ENCODE measurements around the gene HSF2. TPM values are rescaled to one million over a fixed set of nuclear protein-coding genes. Genes with fewer than 3 reads are reported as not detected.

The HSF2 gene
- total and polyA plus RNA-seq, 2 donors (not counting 1 experiment from before 2014, with no cell fraction given) = 30.0 to 31.5 TPM

DNA sequence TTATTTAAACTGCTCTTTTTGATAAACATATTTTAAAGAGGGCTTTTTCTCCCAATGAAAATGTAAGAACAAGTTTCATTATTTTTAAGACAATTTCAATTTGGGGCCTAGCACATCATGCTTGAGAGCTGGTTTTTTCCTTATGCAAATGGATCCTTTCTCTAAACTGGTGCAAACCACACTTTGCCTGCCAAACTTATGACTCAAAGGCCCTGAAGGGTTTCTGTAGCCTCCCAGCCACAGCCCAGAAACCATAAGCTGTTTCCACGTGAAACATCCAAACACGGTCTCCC lies 451 bp upstream of the HSF2 start:
- Histone ChIP-seq H3K27me3 (ENCODE audit: control insufficient read depth, insufficient read depth, low read length) (no peaks in the 10 kb centered on the region), H3K4me1 (ENCODE audit: control insufficient read depth, extremely low read depth, insufficient read depth, low read length) (peaks cover 6% of the 10 kb centered on the region), H3K36me3 (ENCODE audit: control insufficient read depth, insufficient read depth, low read length) (no peaks in the 10 kb centered on the region), H3K4me2 (ENCODE audit: extremely low read depth, insufficient read depth, low read length) (peak overlapping the region; percentile 45), H3K79me2 (ENCODE audit: control insufficient read depth, insufficient read depth, low read length) (peaks cover 35% of the 10 kb centered on the region), H3K9ac (ENCODE audit: insufficient read depth, low read length) (peak overlapping the region; percentile 9), H4K20me1 (ENCODE audit: control insufficient read depth, extremely low read depth, insufficient read depth, low read length) (no peaks in the 10 kb centered on the region), H3K27ac (ENCODE audit: insufficient read depth, low read length) (peak overlapping the region; percentile 55), H3K4me3 (replicated peaks in 1 of 4; ENCODE audit: control extremely low read depth in 1 of 4, insufficient read depth in 1 of 4, low read depth in 3 of 4, low read length in 4 of 4) (peak overlapping the region in 3 of 4 experiments; percentile 13 to 55 (median 14)), H3K9me3 (ENCODE audit: control insufficient read depth, insufficient read depth, low read depth, low read length) (no peaks in the 10 kb centered on the region), H2AFZ (ENCODE audit: low read length) (peak overlapping the region; percentile 70)
- DNase-seq (ENCODE audit: low read depth in 2 of 2) = no peak
- TF ChIP-seq, protein P1, sequence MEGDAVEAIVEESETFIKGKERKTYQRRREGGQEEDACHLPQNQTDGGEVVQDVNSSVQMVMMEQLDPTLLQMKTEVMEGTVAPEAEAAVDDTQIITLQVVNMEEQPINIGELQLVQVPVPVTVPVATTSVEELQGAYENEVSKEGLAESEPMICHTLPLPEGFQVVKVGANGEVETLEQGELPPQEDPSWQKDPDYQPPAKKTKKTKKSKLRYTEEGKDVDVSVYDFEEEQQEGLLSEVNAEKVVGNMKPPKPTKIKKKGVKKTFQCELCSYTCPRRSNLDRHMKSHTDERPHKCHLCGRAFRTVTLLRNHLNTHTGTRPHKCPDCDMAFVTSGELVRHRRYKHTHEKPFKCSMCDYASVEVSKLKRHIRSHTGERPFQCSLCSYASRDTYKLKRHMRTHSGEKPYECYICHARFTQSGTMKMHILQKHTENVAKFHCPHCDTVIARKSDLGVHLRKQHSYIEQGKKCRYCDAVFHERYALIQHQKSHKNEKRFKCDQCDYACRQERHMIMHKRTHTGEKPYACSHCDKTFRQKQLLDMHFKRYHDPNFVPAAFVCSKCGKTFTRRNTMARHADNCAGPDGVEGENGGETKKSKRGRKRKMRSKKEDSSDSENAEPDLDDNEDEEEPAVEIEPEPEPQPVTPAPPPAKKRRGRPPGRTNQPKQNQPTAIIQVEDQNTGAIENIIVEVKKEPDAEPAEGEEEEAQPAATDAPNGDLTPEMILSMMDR (conservative IDR thresholded peaks at IDR 0.05 in 1 of 2, IDR thresholded peaks at IDR 0.05 in 1 of 2; ENCODE audit: low read depth in 1 of 2, low read length in 2 of 2) = no peak
- TF ChIP-seq EZH2 (IDR thresholded peaks at IDR 0.05; ENCODE audit: low read length, missing control alignments) = no peak

GRCh38 chr6:122400121-122400450 lies 634 bp downstream of the HSF2 start:
- peak overlapping the region; percentile 75 to 95 (median 92) for H3K4me3 ChIP-seq (replicated peaks in 1 of 4; ENCODE audit: control extremely low read depth in 1 of 4, insufficient read depth in 1 of 4, low read depth in 3 of 4, low read length in 4 of 4)
- peak overlapping the region; percentile 83 for H3K27ac ChIP-seq (ENCODE audit: insufficient read depth, low read length)
- H3K79me2 ChIP-seq (ENCODE audit: control insufficient read depth, insufficient read depth, low read length) = peaks cover 38% of the 10 kb centered on the region
- TF ChIP-seq, protein P1 (conservative IDR thresholded peaks at IDR 0.05 in 1 of 2, IDR thresholded peaks at IDR 0.05 in 1 of 2; ENCODE audit: low read depth in 1 of 2, low read length in 2 of 2) = no peak
- TF ChIP-seq EZH2 (IDR thresholded peaks at IDR 0.05; ENCODE audit: low read length, missing control alignments) = no peak
- peak overlapping the region; percentile 95 for H3K9ac ChIP-seq (ENCODE audit: insufficient read depth, low read length)
- DNase-seq (ENCODE audit: low read depth in 2 of 2) = peak; percentile 8 to 19
- no peaks in the 10 kb centered on the region for H3K9me3 ChIP-seq (ENCODE audit: control insufficient read depth, insufficient read depth, low read depth, low read length)
- peak overlapping the region; percentile 84 for H3K4me2 ChIP-seq (ENCODE audit: extremely low read depth, insufficient read depth, low read length)
- no peaks in the 10 kb centered on the region for H3K36me3 ChIP-seq (ENCODE audit: control insufficient read depth, insufficient read depth, low read length)
- H3K4me1 ChIP-seq (ENCODE audit: control insufficient read depth, extremely low read depth, insufficient read depth, low read length) = peaks cover 6% of the 10 kb centered on the region
- no peaks in the 10 kb centered on the region for H4K20me1 ChIP-seq (ENCODE audit: control insufficient read depth, extremely low read depth, insufficient read depth, low read length)
- no peaks in the 10 kb centered on the region for H3K27me3 ChIP-seq (ENCODE audit: control insufficient read depth, insufficient read depth, low read length)
- H2AFZ ChIP-seq (ENCODE audit: low read length) = peak overlapping the region; percentile 99

GRCh38 chr6:122400462-122401089 lies 1.1 kb downstream of the HSF2 start:
- DNase-seq (ENCODE audit: low read depth in 2 of 2) = peak in 1 of 2 donors; percentile 5
- H2AFZ ChIP-seq (ENCODE audit: low read length) = peak overlapping the region; percentile 99

More at GRCh38 chr6:122400462-122401089, 1.1 kb downstream of the HSF2 start:
- H3K4me3 ChIP-seq (replicated peaks in 1 of 4; ENCODE audit: control extremely low read depth in 1 of 4, insufficient read depth in 1 of 4, low read depth in 3 of 4, low read length in 4 of 4) = peak overlapping the region; percentile 75 to 95 (median 92)
- H3K27ac ChIP-seq (ENCODE audit: insufficient read depth, low read length) = peak overlapping the region; percentile 83
- peak overlapping the region; percentile 95 for H3K9ac ChIP-seq (ENCODE audit: insufficient read depth, low read length)
- H3K79me2 ChIP-seq (ENCODE audit: control insufficient read depth, insufficient read depth, low read length) = peaks cover 38% of the 10 kb centered on the region
- no peaks in the 10 kb centered on the region for H4K20me1 ChIP-seq (ENCODE audit: control insufficient read depth, extremely low read depth, insufficient read depth, low read length)
- TF ChIP-seq, protein P1 (conservative IDR thresholded peaks at IDR 0.05 in 1 of 2, IDR thresholded peaks at IDR 0.05 in 1 of 2; ENCODE audit: low read depth in 1 of 2, low read length in 2 of 2) = no peak
- TF ChIP-seq EZH2 (IDR thresholded peaks at IDR 0.05; ENCODE audit: low read length, missing control alignments) = no peak
- H3K4me2 ChIP-seq (ENCODE audit: extremely low read depth, insufficient read depth, low read length) = peak overlapping the region; percentile 84
- peaks cover 6% of the 10 kb centered on the region for H3K4me1 ChIP-seq (ENCODE audit: control insufficient read depth, extremely low read depth, insufficient read depth, low read length)
- H3K36me3 ChIP-seq (ENCODE audit: control insufficient read depth, insufficient read depth, low read length) = no peaks in the 10 kb centered on the region
- no peaks in the 10 kb centered on the region for H3K27me3 ChIP-seq (ENCODE audit: control insufficient read depth, insufficient read depth, low read length)
- no peaks in the 10 kb centered on the region for H3K9me3 ChIP-seq (ENCODE audit: control insufficient read depth, insufficient read depth, low read depth, low read length)

All from fibroblast of lung (primary cell).